Subcutaneous abdominal adipose tissue (tissue), 5 donors: ENCODE results near the gene SESN1.
"Not testable (repeated sequence)": the region's sequence is repeated elsewhere in the genome, so short reads cannot be mapped to it uniquely, and the experiment has no call there.

Experiments used
- H3K27ac ChIP-seq: one replicate; pipeline ENCODE4 v1.7.0; 2013; ENCODE audit warnings: low read depth, mild to moderate bottlenecking, inconsistent platforms, low read length, moderate library complexity
- H3K27me3 ChIP-seq, 5 donors: one replicate each; pipeline ENCODE4 v1.7.0; 2013; ENCODE audit warnings: low read length in 5 of 5, inconsistent platforms in 1 of 5; ENCODE audit not compliant: control insufficient read depth in 5 of 5, insufficient read depth in 4 of 5
- H3K36me3 ChIP-seq, 5 donors: one replicate each; pipeline ENCODE4 v1.7.0; 2013; ENCODE audit warnings: low read length in 5 of 5; ENCODE audit not compliant: control insufficient read depth in 5 of 5, insufficient read depth in 5 of 5
- H3K4me1 ChIP-seq, 5 donors: one replicate each; pipeline ENCODE4 v1.7.0; 2013; ENCODE audit warnings: low read length in 5 of 5, mild to moderate bottlenecking in 3 of 5, moderate library complexity in 1 of 5; ENCODE audit not compliant: control insufficient read depth in 5 of 5, insufficient read depth in 5 of 5
- H3K4me3 ChIP-seq, 5 donors: one replicate each; pipeline ENCODE4 v1.7.0; 2013; ENCODE audit warnings: low read length in 5 of 5, low read depth in 1 of 5
- H3K9ac ChIP-seq, 5 donors: one replicate each; pipeline ENCODE4 v1.7.0; 2013; ENCODE audit warnings: low read length in 5 of 5, mild to moderate bottlenecking in 4 of 5, moderate library complexity in 3 of 5
- H3K9me3 ChIP-seq, 5 donors: one replicate each; pipeline ENCODE4 v1.7.0; 2013; ENCODE audit warnings: low read length in 5 of 5; ENCODE audit not compliant: control insufficient read depth in 5 of 5
- donor health status: healthy.
- donor health status: healthy.
- donor health status: healthy.
- donor health status: healthy.
- donor health status: healthy.

The SESN1 gene

GRCh38 chr6:109094416-109095035 is at the start of gene SESN1:
Gene SESN1 (minus strand): TSS chr6:109094846. CDS start chr6:109094073, 773 bp downstream.
- H3K4me1 ChIP-seq: peaks cover 6 to 59% (median 46%) of the 10 kb centered on the region in 5 donors
- no peaks in the 10 kb centered on the region for H3K9me3 ChIP-seq
- H3K36me3 ChIP-seq: peaks cover 0 to 2% (median 0%) of the 10 kb centered on the region in 5 donors

GRCh38 chr6:109143191-109143590 is 48.5 kb upstream of the SESN1 start:
- H3K4me3 ChIP-seq: no peak overlapping the region

More at GRCh38 chr6:109094416-109095035, at the start of gene SESN1:
- Histone ChIP-seq H3K9ac (peak within 1 kb of the TSS; percentile 88 to 99 (median 92)), H3K27me3 (no peaks in the 10 kb centered on the region), H3K27ac (peak within 1 kb of the TSS; percentile 98), H3K4me3 (peak within 1 kb of the TSS; percentile 90 to 97 (median 94))

GRCh38 chr6:109142067-109142466 is 47.4 kb upstream of the SESN1 start:
- not testable (repeated sequence) for H3K27ac ChIP-seq, H3K4me3 ChIP-seq, H3K27me3 ChIP-seq, H3K4me1 ChIP-seq, H3K9me3 ChIP-seq, H3K36me3 ChIP-seq, H3K9ac ChIP-seq

More at GRCh38 chr6:109143191-109143590, 48.5 kb upstream of the SESN1 start:
- Histone ChIP-seq H3K9me3 (no peaks in the 10 kb centered on the region), H3K27ac (no peak overlapping the region), H3K9ac (no peak overlapping the region), H3K27me3 (no peaks in the 10 kb centered on the region), H3K4me1 (no peaks in the 10 kb centered on the region), H3K36me3 (peaks cover 0 to 7% (median 2%) of the 10 kb centered on the region in 5 donors)

GRCh38 chr6:109139109-109139508 is 44.5 kb upstream of the SESN1 start:
- Histone ChIP-seq H3K9me3 (no peaks in the 10 kb centered on the region), H3K4me1 (no peaks in the 10 kb centered on the region), H3K36me3 (peaks cover 0 to 3% (median 2%) of the 10 kb centered on the region in 5 donors), H3K27ac (no peak overlapping the region), H3K9ac (no peak overlapping the region), H3K27me3 (no peaks in the 10 kb centered on the region), H3K4me3 (no peak overlapping the region)

GRCh38 chr6:109136530-109136929 is 41.9 kb upstream of the SESN1 start:
- H3K27ac ChIP-seq, H3K4me3 ChIP-seq, H3K4me1 ChIP-seq, H3K9me3 ChIP-seq, H3K27me3 ChIP-seq, H3K9ac ChIP-seq, H3K36me3 ChIP-seq: not testable (repeated sequence)

- not testable (repeated sequence) for H3K27ac ChIP-seq, H3K27me3 ChIP-seq, H3K9me3 ChIP-seq, H3K4me3 ChIP-seq, H3K9ac ChIP-seq, H3K36me3 ChIP-seq, H3K4me1 ChIP-seq
Observed at GRCh38 chr6:109136039-109136438, 41.4 kb upstream of the SESN1 start.

- H3K27ac ChIP-seq, H3K36me3 ChIP-seq, H3K27me3 ChIP-seq, H3K9ac ChIP-seq, H3K9me3 ChIP-seq, H3K4me1 ChIP-seq, H3K4me3 ChIP-seq: not testable (repeated sequence)
Observed at GRCh38 chr6:109135600-109135999, 41.0 kb upstream of the SESN1 start.

- Histone ChIP-seq H3K27me3 (no peaks in the 10 kb centered on the region), H3K4me3 (no peak overlapping the region), H3K27ac (no peak overlapping the region), H3K36me3 (peaks cover 0 to 7% (median 0%) of the 10 kb centered on the region in 5 donors), H3K4me1 (no peaks in the 10 kb centered on the region), H3K9ac (no peak overlapping the region), H3K9me3 (no peaks in the 10 kb centered on the region)
Observed at GRCh38 chr6:109130065-109130464, 35.4 kb upstream of the SESN1 start.

- no peaks in the 10 kb centered on the region for H3K27me3 ChIP-seq
- no peaks in the 10 kb centered on the region for H3K9me3 ChIP-seq
- peaks cover 0 to 4% (median 0%) of the 10 kb centered on the region in 5 donors for H3K36me3 ChIP-seq
- no peak overlapping the region for H3K4me3 ChIP-seq
- H3K9ac ChIP-seq: no peak overlapping the region
- no peak overlapping the region for H3K27ac ChIP-seq
- peaks cover 2 to 19% (median 9%) of the 10 kb centered on the region in 5 donors for H3K4me1 ChIP-seq
Observed at GRCh38 chr6:109125504-109125903, 30.9 kb upstream of the SESN1 start.

GRCh38 chr6:109124219-109124618 is 29.6 kb upstream of the SESN1 start:
- H3K27me3 ChIP-seq: no peaks in the 10 kb centered on the region
- no peak overlapping the region for H3K27ac ChIP-seq
- H3K9me3 ChIP-seq: no peaks in the 10 kb centered on the region
- H3K36me3 ChIP-seq: peaks cover 0 to 4% (median 0%) of the 10 kb centered on the region in 5 donors
- H3K9ac ChIP-seq: no peak overlapping the region
- no peak overlapping the region for H3K4me3 ChIP-seq
- peaks cover 2 to 25% (median 13%) of the 10 kb centered on the region in 5 donors for H3K4me1 ChIP-seq
